ENCODE results near the gene GTF3C5.
"Not testable (repeated sequence)": the region's sequence is repeated elsewhere in the genome, so short reads cannot be mapped to it uniquely, and the experiment has no call there.

The GTF3C5 gene

DNA sequence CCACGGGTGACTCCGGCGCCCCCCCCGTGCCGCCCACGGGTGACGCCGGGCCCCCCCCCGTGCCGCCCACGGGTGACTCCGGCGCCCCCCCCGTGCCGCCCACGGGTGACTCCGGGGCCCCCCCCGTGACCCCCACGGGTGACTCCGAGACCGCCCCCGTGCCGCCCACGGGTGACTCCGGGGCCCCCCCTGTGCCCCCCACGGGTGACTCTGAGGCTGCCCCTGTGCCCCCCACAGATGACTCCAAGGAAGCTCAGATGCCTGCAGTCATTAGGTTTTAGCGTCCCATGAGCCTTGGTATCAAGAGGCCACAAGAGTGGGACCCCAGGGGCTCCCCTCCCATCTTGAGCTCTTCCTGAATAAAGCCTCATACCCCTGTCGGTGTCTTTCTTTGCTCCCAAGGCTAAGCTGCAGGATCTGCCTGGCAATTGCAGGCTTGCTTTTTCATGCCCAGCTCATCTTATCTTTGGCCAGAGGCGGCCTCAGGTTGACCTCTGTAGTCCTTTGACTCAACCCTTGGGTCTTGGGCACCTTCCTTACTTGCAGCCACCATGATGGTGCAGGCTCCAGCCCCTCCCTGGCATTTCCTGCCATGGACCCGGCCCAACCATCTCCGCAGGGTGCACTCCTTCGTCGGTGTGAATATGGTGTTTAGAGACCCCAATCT, 40.8 kb downstream of the GTF3C5 start:
- TF ChIP-seq, protein P1, sequence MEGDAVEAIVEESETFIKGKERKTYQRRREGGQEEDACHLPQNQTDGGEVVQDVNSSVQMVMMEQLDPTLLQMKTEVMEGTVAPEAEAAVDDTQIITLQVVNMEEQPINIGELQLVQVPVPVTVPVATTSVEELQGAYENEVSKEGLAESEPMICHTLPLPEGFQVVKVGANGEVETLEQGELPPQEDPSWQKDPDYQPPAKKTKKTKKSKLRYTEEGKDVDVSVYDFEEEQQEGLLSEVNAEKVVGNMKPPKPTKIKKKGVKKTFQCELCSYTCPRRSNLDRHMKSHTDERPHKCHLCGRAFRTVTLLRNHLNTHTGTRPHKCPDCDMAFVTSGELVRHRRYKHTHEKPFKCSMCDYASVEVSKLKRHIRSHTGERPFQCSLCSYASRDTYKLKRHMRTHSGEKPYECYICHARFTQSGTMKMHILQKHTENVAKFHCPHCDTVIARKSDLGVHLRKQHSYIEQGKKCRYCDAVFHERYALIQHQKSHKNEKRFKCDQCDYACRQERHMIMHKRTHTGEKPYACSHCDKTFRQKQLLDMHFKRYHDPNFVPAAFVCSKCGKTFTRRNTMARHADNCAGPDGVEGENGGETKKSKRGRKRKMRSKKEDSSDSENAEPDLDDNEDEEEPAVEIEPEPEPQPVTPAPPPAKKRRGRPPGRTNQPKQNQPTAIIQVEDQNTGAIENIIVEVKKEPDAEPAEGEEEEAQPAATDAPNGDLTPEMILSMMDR (IDR thresholded peaks at IDR 0.05; ENCODE audit: insufficient read depth, low read depth, low read length, missing control alignments) = no peak
- no peak for DNase-seq (ENCODE audit: low read depth)
- no peak overlapping the region for H3K4me3 ChIP-seq (ENCODE audit: low read length)

DNA sequence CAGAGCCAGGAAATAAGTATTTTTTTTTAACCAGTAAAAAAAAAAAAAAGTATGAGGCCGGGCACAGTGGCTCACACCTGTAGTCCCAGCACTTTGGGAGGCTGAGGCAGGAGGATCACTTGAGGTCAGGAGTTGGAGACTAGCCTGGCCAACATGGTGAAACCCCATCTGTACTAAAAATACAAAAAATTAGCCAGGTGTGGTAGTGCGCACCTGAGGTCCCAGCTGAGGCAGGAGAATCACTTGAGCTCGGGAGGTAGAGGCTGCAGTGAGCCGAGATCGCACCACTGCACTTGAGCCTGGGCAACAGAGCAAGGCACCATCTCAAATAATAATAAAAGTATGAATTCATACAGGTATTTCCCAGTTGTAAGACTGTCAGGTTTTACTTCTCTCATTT, 41.4 kb downstream of the GTF3C5 start:
- H3K4me3 ChIP-seq (ENCODE audit: low read length); DNase-seq (ENCODE audit: low read depth): not testable (repeated sequence)

DNA sequence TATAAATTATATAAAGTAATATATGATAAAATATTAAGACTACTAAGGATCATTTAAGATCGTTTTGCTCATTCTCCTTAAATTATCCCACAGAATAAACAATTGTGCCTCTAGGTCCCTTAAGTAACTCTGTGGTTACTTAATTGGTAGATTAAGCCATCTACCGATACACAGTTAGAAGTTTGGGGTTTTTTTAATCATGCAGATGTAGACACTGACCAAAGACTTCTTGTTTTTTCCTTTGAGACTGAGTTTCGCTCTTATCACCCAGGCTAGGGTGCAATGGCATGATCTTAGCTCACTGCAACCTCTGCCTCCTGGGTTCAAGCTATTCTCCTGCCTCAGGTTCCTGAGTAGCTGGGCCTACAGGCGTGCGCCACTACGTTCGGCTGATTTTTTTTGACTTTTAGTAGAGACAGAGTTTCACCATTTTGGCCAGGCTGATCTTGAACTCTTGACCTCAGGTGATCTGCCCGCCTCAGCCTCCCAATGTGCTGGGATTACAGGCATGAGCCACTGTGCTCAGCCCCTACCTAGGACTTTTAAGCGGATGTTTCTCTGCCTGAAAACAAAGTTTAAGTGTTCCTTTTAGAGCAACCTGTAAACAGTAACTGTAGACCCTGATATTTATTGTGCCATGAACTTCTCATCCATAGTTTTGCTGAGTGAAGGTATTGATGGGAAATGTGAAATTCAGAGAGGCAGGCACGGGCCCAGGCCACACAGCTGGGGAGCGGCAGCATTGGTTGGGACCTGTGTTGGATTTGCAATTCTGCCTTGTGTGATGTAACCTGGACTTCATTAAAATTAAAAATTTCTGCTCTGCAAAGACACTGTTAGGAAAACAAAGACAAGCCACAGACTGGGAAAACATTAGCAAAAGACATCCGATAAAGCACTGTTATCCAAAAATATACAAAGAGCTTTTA, 42.6 kb downstream of the GTF3C5 start:
- H3K4me3 ChIP-seq (ENCODE audit: low read length) = no peak overlapping the region
- DNase-seq (ENCODE audit: low read depth) = no peak
- TF ChIP-seq, protein P1 (IDR thresholded peaks at IDR 0.05; ENCODE audit: insufficient read depth, low read depth, low read length, missing control alignments) = no peak

DNA sequence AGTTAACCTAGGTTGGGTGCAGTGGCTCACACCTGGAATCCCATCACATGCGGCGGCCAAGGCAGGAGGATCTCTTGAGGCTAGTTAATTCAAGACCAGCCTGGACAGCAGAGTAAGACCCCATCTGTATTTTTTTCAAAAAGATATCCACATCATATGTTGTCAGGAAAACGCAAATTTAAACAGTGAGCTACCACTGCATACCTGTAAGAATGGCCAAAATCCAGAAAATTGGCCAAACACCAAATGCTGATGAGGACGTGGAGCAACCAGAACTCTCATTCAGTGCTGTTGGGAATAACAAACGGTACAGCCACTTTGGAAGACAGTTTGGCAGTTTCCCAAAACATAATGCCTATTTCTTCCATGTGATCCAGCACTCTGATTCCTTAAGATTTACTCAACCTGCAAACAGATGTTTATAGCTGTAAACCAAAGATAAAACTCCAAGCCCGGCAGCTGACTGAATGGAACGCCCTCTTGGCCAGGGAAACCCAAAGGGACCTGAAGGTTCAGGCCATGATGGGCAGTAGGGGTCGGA, 43.4 kb downstream of the GTF3C5 start:
- H3K4me3 ChIP-seq (ENCODE audit: low read length) = no peak overlapping the region
- no peak for DNase-seq (ENCODE audit: low read depth)
- TF ChIP-seq, protein P1 (IDR thresholded peaks at IDR 0.05; ENCODE audit: insufficient read depth, low read depth, low read length, missing control alignments) = no peak

DNA sequence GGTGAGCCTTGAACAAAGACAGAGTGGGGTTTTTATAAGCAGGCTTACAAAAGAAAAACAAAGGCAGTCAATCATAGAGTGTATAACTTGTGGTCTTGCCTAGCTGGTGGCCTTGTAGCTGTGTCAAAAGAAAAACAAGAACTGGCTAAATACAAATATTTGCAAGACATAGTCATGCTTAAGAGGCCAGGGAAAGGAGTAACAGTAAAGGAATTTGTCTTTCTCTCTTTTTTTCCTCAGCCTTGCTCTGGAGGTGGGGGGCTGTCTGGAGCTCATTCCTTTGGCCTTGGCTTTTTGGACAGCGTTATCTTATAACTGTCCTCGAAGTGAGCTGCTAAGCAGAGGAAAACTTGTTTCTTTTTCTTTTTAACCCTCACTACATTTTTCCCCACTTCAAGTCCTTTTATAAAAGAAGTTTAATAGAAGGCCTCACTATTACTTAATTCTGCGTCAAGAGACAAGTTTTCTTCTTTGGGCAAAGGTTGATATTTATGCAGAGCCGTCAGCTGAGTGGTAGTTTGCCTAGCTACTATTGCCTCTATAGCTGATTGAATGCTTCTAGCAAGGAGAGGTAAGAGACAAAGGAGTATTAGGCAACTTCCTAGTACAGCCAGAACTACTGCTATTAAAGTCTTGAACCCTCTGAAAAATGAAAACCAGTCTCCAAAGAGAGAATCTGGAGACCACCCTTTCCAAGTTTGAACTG, 45.3 kb downstream of the GTF3C5 start:
- TF ChIP-seq, protein P1 (IDR thresholded peaks at IDR 0.05; ENCODE audit: insufficient read depth, low read depth, low read length, missing control alignments) = no peak
- no peak overlapping the region for H3K4me3 ChIP-seq (ENCODE audit: low read length)
- DNase-seq (ENCODE audit: low read depth) = peak; percentile 36

DNA sequence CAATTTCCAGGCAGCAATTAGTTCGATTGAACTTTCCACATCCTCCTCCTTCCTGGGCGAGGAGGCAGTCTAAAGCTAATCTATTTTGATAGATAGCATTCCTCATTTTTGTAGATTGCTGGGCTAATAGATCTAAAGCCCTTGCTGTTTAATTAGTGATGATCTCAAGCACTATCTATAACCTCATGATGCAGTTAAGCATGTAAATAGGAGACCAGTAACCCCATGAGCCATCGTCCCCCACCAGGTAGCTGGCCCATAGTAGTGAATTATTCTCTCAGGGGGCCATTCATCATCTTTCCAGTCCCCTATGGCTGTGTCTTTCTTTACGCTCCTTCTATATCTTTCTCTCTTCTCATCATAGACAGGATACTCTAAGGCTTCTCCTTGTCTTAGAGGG, 45.9 kb downstream of the GTF3C5 start:
- no peak for DNase-seq (ENCODE audit: low read depth)
- TF ChIP-seq, protein P1 (IDR thresholded peaks at IDR 0.05; ENCODE audit: insufficient read depth, low read depth, low read length, missing control alignments) = no peak
- no peak overlapping the region for H3K4me3 ChIP-seq (ENCODE audit: low read length)

DNA sequence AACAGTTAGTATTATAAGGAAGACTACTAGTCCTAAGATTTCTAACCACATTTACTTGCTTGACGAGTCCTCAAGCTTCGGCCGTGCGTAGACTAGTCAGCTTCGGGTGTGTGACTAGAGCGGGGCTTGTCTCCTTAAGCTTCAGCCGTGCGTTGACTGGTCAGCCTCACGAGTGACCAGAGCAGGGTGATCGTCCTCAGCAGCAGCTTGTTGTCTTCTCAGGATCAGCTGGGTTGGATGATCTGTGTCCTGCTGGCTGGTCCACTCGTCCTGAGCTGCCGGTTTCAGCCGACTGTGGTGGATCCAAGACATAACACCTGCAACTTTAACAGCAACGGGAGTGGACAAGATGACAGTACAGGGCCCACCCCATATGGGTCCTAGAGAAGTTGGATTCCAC, 47.7 kb downstream of the GTF3C5 start:
- TF ChIP-seq, protein P1 (IDR thresholded peaks at IDR 0.05; ENCODE audit: insufficient read depth, low read depth, low read length, missing control alignments) = no peak
- no peak for DNase-seq (ENCODE audit: low read depth)
- no peak overlapping the region for H3K4me3 ChIP-seq (ENCODE audit: low read length)

Measured in epithelial cell of esophagus (primary cell).